GM23338 (cell line): ENCODE results near the gene GLB1L. TPM values are rescaled to one million over a fixed set of nuclear protein-coding genes. Genes with fewer than 3 reads are reported as not detected.

ENCODE experiments used
- ATAC-seq: fragments of 200-7000 bp; cut with Tn5 transposase; 3 replicates; pipeline ENCODE4 v1.9.1; 2020
- DNase-seq: peaks from one replicate; pipeline ENCODE4 v3.0.0-alpha.2; 2015; ENCODE audit warnings: low spot score
- H2AFZ ChIP-seq: fragments of 200-600 bp; sonication (generic); 2 replicates; pipeline ENCODE4 v1.8.0; 2016; ENCODE audit warnings: antibody characterized with exemption, mild to moderate bottlenecking, moderate library complexity
- H3F3A ChIP-seq: fragments of 200-600 bp; sonication (generic); replicated peaks from 2 replicates; pipeline ENCODE4 v1.8.0; 2017; ENCODE audit warnings: antibody characterized with exemption, mixed run types, low read depth
- H3K27ac ChIP-seq: fragments of 200-600 bp; sonication (generic); 2 replicates; pipeline ENCODE4 v1.6.1; 2016; ENCODE audit warnings: low read depth
- H3K27me3 ChIP-seq: fragments of 200-600 bp; sonication (generic); 2 replicates; pipeline ENCODE4 v1.8.0; 2016; ENCODE audit warnings: mild to moderate bottlenecking, mixed run types, moderate library complexity; ENCODE audit not compliant: insufficient read depth
- H3K36me3 ChIP-seq: fragments of 200-600 bp; sonication (generic); 2 replicates; pipeline ENCODE4 v1.8.0; 2016; ENCODE audit warnings: mild to moderate bottlenecking; ENCODE audit not compliant: insufficient read depth
- H3K4me1 ChIP-seq: fragments of 200-600 bp; sonication (generic); 2 replicates; pipeline ENCODE4 v1.8.0; 2016; ENCODE audit warnings: mild to moderate bottlenecking, moderate library complexity; ENCODE audit not compliant: insufficient read depth
- H3K4me2 ChIP-seq: fragments of 200-600 bp; sonication (generic); 2 replicates; pipeline ENCODE4 v1.7.1; 2017; ENCODE audit warnings: mixed run types
- H3K4me3 ChIP-seq: fragments of 200-600 bp; sonication (generic); 2 replicates; pipeline ENCODE4 v1.6.1; 2016; ENCODE audit warnings: mixed run types
- H3K79me2 ChIP-seq: fragments of 200-600 bp; sonication (generic); replicated peaks from 2 replicates; pipeline ENCODE4 v1.8.0; 2017; ENCODE audit warnings: mild to moderate bottlenecking; ENCODE audit not compliant: insufficient read depth
- H3K9me2 ChIP-seq: fragments of 200-600 bp; sonication (generic); 2 replicates; pipeline ENCODE4 v1.8.0; 2017; ENCODE audit not compliant: insufficient read depth
- H4K20me1 ChIP-seq: fragments of 200-600 bp; sonication (generic); replicated peaks from 2 replicates; pipeline ENCODE4 v1.8.0; 2017; ENCODE audit warnings: mild to moderate bottlenecking; ENCODE audit not compliant: insufficient read depth
- H3K27ac Mint-ChIP-seq: 2 replicates; pipeline ENCODE4 v1.8.0; 2020; ENCODE audit warnings: inconsistent platforms, mild to moderate bottlenecking, moderate library complexity, mixed read lengths
- H3K27me3 Mint-ChIP-seq: 3 replicates; pipeline ENCODE4 v1.8.0; 2022; ENCODE audit warnings: low read depth, mild to moderate bottlenecking, moderate library complexity, mixed read lengths, inconsistent platforms; ENCODE audit not compliant: insufficient read depth, poor library complexity
- H3K36me3 Mint-ChIP-seq: 3 replicates; pipeline ENCODE4 v1.8.0; 2021; ENCODE audit warnings: low read depth, mild to moderate bottlenecking, inconsistent platforms, moderate library complexity, mixed read lengths
- H3K4me1 Mint-ChIP-seq: 3 replicates; pipeline ENCODE4 v1.8.0; 2020; ENCODE audit warnings: mild to moderate bottlenecking, inconsistent platforms, mixed read lengths
- H3K4me3 Mint-ChIP-seq: 3 replicates; pipeline ENCODE4 v1.8.0; 2021; ENCODE audit warnings: moderate library complexity, mild to moderate bottlenecking, inconsistent platforms, mixed read lengths
- H3K9me3 Mint-ChIP-seq: 3 replicates; pipeline ENCODE4 v1.8.0; 2020; ENCODE audit warnings: moderate library complexity, mild to moderate bottlenecking, inconsistent platforms, mixed read lengths
- CREB1 ChIP-seq: fragments of 250-450 bp; sonication (Bioruptor Pico); IDR thresholded peaks from 2 replicates; pipeline ENCODE4 v1.5.0; 2020; ENCODE audit warnings: low read depth, mild to moderate bottlenecking, moderate library complexity
- CTCF ChIP-seq, 2 experiments: fragments of 200-600 bp in 1 of 2; sonication (generic) in 1 of 2; conservative IDR thresholded peaks; 2 replicates each; pipeline versions ENCODE4 v1.5.1 to v1.6.1; 2016 to 2017; ENCODE audit warnings: antibody characterized with exemption in 2 of 2, low read depth in 2 of 2, mild to moderate bottlenecking in 2 of 2, moderate library complexity in 1 of 2
- ETS1 ChIP-seq: IDR thresholded peaks from 2 replicates; pipeline ENCODE4 v1.6.1; 2016; ENCODE audit warnings: antibody characterized with exemption
- EZH2phosphoT487 ChIP-seq: fragments of 200-600 bp; sonication (generic); IDR thresholded peaks from one replicate; pipeline ENCODE4 v1.8.1; 2018; ENCODE audit warnings: antibody characterized with exemption; ENCODE audit not compliant: unreplicated experiment
- JUNB ChIP-seq: IDR thresholded peaks from one replicate; pipeline ENCODE4 v1.6.1; 2016; ENCODE audit warnings: antibody characterized with exemption; ENCODE audit not compliant: unreplicated experiment
- POLR2AphosphoS5 ChIP-seq: IDR thresholded peaks from 2 replicates; pipeline ENCODE4 v1.6.1; 2016; ENCODE audit warnings: antibody characterized with exemption, low read depth
- REST ChIP-seq: IDR thresholded peaks from one replicate; pipeline ENCODE4 v1.6.1; 2018; ENCODE audit warnings: antibody characterized with exemption; ENCODE audit not compliant: unreplicated experiment
- STAT1 ChIP-seq: IDR thresholded peaks from one replicate; pipeline ENCODE4 v1.6.1; 2016; ENCODE audit warnings: antibody characterized with exemption; ENCODE audit not compliant: unreplicated experiment
- ZNF114 ChIP-seq: fragments of 250-450 bp; sonication (Bioruptor Pico); IDR thresholded peaks from 2 replicates; pipeline ENCODE4 v1.5.0; 2020; ENCODE audit warnings: mild to moderate bottlenecking, moderate library complexity
- ZNF331 ChIP-seq: fragments of 250-450 bp; sonication (Bioruptor Pico); IDR thresholded peaks from 2 replicates; pipeline ENCODE4 v1.5.0; 2020; ENCODE audit warnings: low read depth, mild to moderate bottlenecking, moderate library complexity
- polyA plus RNA-seq: library from polyadenylated mRNA; unstranded; fragments of >200 nt; fragmentation: Nextera tagmentation; extraction: Ambion mirVana; gene quantifications from 2 replicates; pipeline ENCODE4 v1.2.1, GENCODE V29; 2016
- total RNA-seq: library from RNA; depleted of rRNA; stranded (reverse); fragments of >200 nt; shearing (Covaris generic); gene quantifications from 2 replicates; pipeline ENCODE4 v1.2.3, GENCODE V29; 2014

GLB1L gene
- total and polyA plus RNA-seq, 2 experiments from 2014 or later, result 1.7 to 5.4 TPM

GRCh38 chr2:219269362-219270054, 24.3 kb upstream of the GLB1L start (continued):
- TF ChIP-seq REST, result no peak
- no peak for TF ChIP-seq POLR2AphosphoS5
- TF ChIP-seq JUNB, result no peak
- no peak for TF ChIP-seq EZH2phosphoT487
- TF ChIP-seq ETS1, result no peak

GRCh38 chr2:219268294-219268693, 23.1 kb upstream of the GLB1L start:
- Histone ChIP-seq H3K36me3 (no peaks in the 10 kb centered on the region), H4K20me1 (no peaks in the 10 kb centered on the region), H3K27ac (no peak overlapping the region), H3F3A (no peaks in the 10 kb centered on the region), H3K4me1 (no peaks in the 10 kb centered on the region), H2AFZ (no peak overlapping the region), H3K4me2 (no peak overlapping the region), H3K27me3 (no peaks in the 10 kb centered on the region), H3K79me2 (no peaks in the 10 kb centered on the region), H3K9me2 (no peaks in the 10 kb centered on the region), H3K4me3 (no peak overlapping the region)
- Mint-ChIP-seq H3K27ac (no peak overlapping the region), H3K27me3 (peaks cover 17% of the 10 kb centered on the region), H3K4me1 (no peaks in the 10 kb centered on the region), H3K9me3 (no peaks in the 10 kb centered on the region), H3K4me3 (no peak overlapping the region), H3K36me3 (no peaks in the 10 kb centered on the region)
- DNase-seq, result no peak
- ATAC-seq, result no peak
- TF ChIP-seq EZH2phosphoT487, result no peak
- no peak for TF ChIP-seq ZNF114 (CRISPR knock-in tag)
- no peak for TF ChIP-seq CTCF (conservative IDR thresholded peaks at IDR 0.05; ENCODE audit: low read depth in 2 of 2)
- TF ChIP-seq ZNF331 (CRISPR knock-in tag), result no peak
- TF ChIP-seq CREB1 (CRISPR knock-in tag), result no peak
- no peak for TF ChIP-seq JUNB
- no peak for TF ChIP-seq STAT1
- TF ChIP-seq ETS1, result no peak
- no peak for TF ChIP-seq POLR2AphosphoS5
